Measurements from ENCODE around the gene COL25A1. TPM values are rescaled to one million over a fixed set of nuclear protein-coding genes. Genes with fewer than 3 reads are reported as not detected.
"Not testable (repeated sequence)": the region's sequence is repeated elsewhere in the genome, so short reads cannot be mapped to it uniquely, and the experiment has no call there.

Gene COL25A1
- total RNA-seq, 4 donors from 2014 or later, result 0.14 to 1.6 (median 0.32) TPM; not detected in 1

DNA sequence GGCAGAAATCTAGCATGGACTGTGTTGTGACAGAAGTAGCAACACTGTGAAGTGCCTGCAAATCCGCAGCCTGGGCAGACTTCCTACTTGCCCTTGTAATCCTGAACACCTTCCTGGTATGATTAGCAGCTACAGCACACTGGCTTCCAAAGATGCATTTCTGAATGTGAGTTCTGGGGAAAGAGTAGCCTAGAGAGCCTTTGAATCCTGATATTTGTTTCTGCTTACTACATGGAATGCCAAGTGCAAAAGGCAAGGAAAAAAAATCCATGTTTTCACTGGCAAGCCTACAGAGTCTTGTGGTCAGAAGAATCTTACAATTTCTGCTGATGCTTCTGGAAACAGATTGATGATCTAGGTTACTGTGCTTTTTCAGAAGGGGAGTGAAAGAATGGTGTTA, 223.7 kb downstream of the COL25A1 start:
- intact Hi-C loops (cut with DNase I; ENCODE audit: low total_unique reads), result no loop called here
- Histone ChIP-seq H3K27me3 (no peaks in the 10 kb centered on the region), H3K4me3 (no peak overlapping the region), H3K27ac (no peak overlapping the region), H3K36me3 (no peaks in the 10 kb centered on the region), H3K4me1 (peaks cover 0 to 6% (median 0%) of the 10 kb centered on the region in 4 donors), H3K9me3 (no peaks in the 10 kb centered on the region)
- DNase-seq, result no peak
- in situ Hi-C loops (cut with MboI; ENCODE audit: low pct_ligation_motif_present in 1 of 4, low pct_unique_long_range_greater_than_20kb in 1 of 4, low sequenced_read_pairs in 3 of 4), result no loop called here
- whole genome bisulfite sequencing, 2 donors (ENCODE audit: low coverage in 1 of 2), result 56 to 69% methylated on average over 1 of the region's 1 CpG
- TF ChIP-seq EP300 (IDR thresholded peaks at IDR 0.05; ENCODE audit: low read depth), result no peak

GRCh38 chr4:109077505-109077904, 225.0 kb downstream of the COL25A1 start:
- WGBS, 2 donors (ENCODE audit: low coverage in 1 of 2), result 76 to 78% methylated on average over 3 of the region's 3 CpGs
- Histone ChIP-seq H3K4me1 (peaks cover 0 to 6% (median 0%) of the 10 kb centered on the region in 4 donors), H3K27me3 (no peaks in the 10 kb centered on the region), H3K4me3 (no peak overlapping the region), H3K9me3 (no peaks in the 10 kb centered on the region), H3K27ac (no peak overlapping the region), H3K36me3 (no peaks in the 10 kb centered on the region)
- in situ Hi-C loops (cut with MboI; ENCODE audit: low pct_ligation_motif_present in 1 of 4, low pct_unique_long_range_greater_than_20kb in 1 of 4, low sequenced_read_pairs in 3 of 4), result no loop called here
- intact Hi-C loops (cut with DNase I; ENCODE audit: low total_unique reads), result no loop called here
- no peak for DNase-seq
- TF ChIP-seq EP300 (IDR thresholded peaks at IDR 0.05; ENCODE audit: low read depth), result no peak

- H3K9me3 ChIP-seq; H3K4me1 ChIP-seq; DNase-seq; intact Hi-C loops (cut with DNase I; ENCODE audit: low total_unique reads); H3K27me3 ChIP-seq; H3K36me3 ChIP-seq; H3K4me3 ChIP-seq; in situ Hi-C loops (cut with MboI; ENCODE audit: low pct_ligation_motif_present in 1 of 4, low pct_unique_long_range_greater_than_20kb in 1 of 4, low sequenced_read_pairs in 3 of 4); H3K27ac ChIP-seq: not testable (repeated sequence)
- 94 to 100% methylated on average over 1 to 4 of the region's 4 CpGs for WGBS, 2 donors (ENCODE audit: low coverage in 1 of 2)
Observed at GRCh38 chr4:109076709-109077108, 225.7 kb downstream of the COL25A1 start.

- Histone ChIP-seq H3K27ac (no peak overlapping the region), H3K27me3 (no peaks in the 10 kb centered on the region), H3K9me3 (no peaks in the 10 kb centered on the region), H3K4me1 (peaks cover 0 to 6% (median 0%) of the 10 kb centered on the region in 4 donors), H3K4me3 (no peak overlapping the region), H3K36me3 (no peaks in the 10 kb centered on the region)
- no peak for DNase-seq
- 74 to 79% methylated on average over 3 of the region's 3 CpGs for WGBS, 2 donors (ENCODE audit: low coverage in 1 of 2)
- TF ChIP-seq EP300 (IDR thresholded peaks at IDR 0.05; ENCODE audit: low read depth) (no peak), POLR2AphosphoS5 (IDR thresholded peaks at IDR 0.05) (no peak), POLR2A (IDR thresholded peaks at IDR 0.05) (no peak), CTCF (IDR thresholded peaks at IDR 0.05) (no peak)
- intact Hi-C loops (cut with DNase I; ENCODE audit: low total_unique reads) (no loop called here), in situ Hi-C loops (cut with MboI; ENCODE audit: low pct_ligation_motif_present in 1 of 4, low pct_unique_long_range_greater_than_20kb in 1 of 4, low sequenced_read_pairs in 3 of 4) (no loop called here)
Observed at GRCh38 chr4:109075621-109076020, 226.8 kb downstream of the COL25A1 start.

DNA sequence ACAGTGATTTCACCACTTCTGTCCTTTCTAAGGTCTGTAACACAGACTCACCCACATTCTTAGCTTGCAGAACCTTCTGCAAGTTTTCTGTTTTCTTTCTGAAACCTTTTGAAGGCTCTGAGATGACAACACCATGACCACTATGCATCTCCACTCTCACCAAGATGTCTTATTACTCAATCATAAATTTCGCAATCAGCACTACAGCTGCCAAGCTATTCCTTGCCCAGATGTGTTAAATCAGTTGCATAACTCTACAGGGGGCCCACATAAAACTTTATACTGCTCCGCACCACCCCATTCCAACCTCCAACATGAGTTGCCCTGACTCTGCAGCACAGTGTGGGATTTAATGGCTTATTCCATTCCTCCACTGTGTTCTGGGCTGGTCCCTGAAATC, 229.9 kb downstream of the COL25A1 start:
- Histone ChIP-seq H3K4me3 (no peak overlapping the region), H3K27ac (no peak overlapping the region), H3K9me3 (no peaks in the 10 kb centered on the region), H3K4me1 (no peaks in the 10 kb centered on the region), H3K27me3 (no peaks in the 10 kb centered on the region), H3K36me3 (no peaks in the 10 kb centered on the region)
- no peak for DNase-seq
- TF ChIP-seq POLR2A (IDR thresholded peaks at IDR 0.05), result no peak
- TF ChIP-seq POLR2AphosphoS5 (IDR thresholded peaks at IDR 0.05), result no peak
- no peak for TF ChIP-seq EP300 (IDR thresholded peaks at IDR 0.05; ENCODE audit: low read depth)
- TF ChIP-seq CTCF (IDR thresholded peaks at IDR 0.05), result no peak
- 57 to 90% methylated on average over 2 of the region's 2 CpGs for WGBS, 2 donors (ENCODE audit: low coverage in 1 of 2)
- in situ Hi-C loops (cut with MboI; ENCODE audit: low pct_ligation_motif_present in 1 of 4, low pct_unique_long_range_greater_than_20kb in 1 of 4, low sequenced_read_pairs in 3 of 4) (no loop called here), intact Hi-C loops (cut with DNase I; ENCODE audit: low total_unique reads) (no loop called here)

DNA sequence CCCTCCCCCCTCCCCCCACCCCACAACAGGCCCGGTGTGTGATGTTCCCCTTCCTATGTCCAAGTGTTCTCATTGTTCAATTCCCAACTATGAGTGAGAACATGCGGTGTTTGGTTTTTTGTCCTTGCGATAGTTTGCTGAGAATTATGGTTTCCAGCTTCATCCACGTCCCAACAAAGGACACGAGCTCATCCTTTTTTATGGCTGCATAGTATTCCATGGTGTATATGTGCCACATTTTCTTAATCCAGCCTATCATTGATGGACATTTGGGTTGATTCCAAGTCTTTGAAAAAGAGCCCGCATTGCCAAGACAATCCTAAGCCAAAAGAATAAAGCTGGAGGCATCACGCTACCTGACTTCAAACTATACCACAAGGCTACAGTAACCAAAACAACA, 231.8 kb downstream of the COL25A1 start:
- in situ Hi-C loops (cut with MboI; ENCODE audit: low pct_ligation_motif_present in 1 of 4, low pct_unique_long_range_greater_than_20kb in 1 of 4, low sequenced_read_pairs in 3 of 4); H3K4me1 ChIP-seq; H3K9me3 ChIP-seq; H3K27me3 ChIP-seq; H3K27ac ChIP-seq; intact Hi-C loops (cut with DNase I; ENCODE audit: low total_unique reads); H3K36me3 ChIP-seq; H3K4me3 ChIP-seq; DNase-seq: not testable (repeated sequence)
- WGBS, 2 donors (ENCODE audit: low coverage in 1 of 2), result 81 to 94% methylated on average over 6 to 7 of the region's 7 CpGs
